GM19025 (cell line): ENCODE measurements around the gene ZNRF3.
"Not testable (repeated sequence)": the region's sequence is repeated elsewhere in the genome, so short reads cannot be mapped to it uniquely, and the experiment has no call there.

Experiments
- ATAC-seq: cut with Tn5 transposase; IDR thresholded peaks from one replicate; pipeline ENCODE4 v1.9.1; 2021; ENCODE audit warnings: mild to moderate bottlenecking, low read depth, moderate library complexity; ENCODE audit not compliant: unreplicated experiment

Gene ZNRF3

DNA sequence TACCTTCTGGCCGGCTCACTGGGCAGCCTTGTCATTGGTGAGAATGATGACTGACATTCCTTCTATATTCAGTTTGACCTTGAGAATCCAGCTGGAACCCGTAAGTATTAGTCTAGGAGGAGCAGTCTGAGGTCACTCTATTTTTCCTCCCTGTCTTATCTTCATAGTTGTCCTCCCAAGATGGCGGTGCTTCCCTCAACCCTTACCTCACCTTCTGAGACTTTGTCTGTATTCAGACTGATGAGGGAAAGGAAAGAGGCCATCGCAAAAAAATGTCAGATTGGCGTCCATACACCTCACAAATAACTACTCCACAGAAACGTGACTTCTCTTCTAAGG is 195.5 kb downstream of the ZNRF3 start:
- no peak for ATAC-seq

DNA sequence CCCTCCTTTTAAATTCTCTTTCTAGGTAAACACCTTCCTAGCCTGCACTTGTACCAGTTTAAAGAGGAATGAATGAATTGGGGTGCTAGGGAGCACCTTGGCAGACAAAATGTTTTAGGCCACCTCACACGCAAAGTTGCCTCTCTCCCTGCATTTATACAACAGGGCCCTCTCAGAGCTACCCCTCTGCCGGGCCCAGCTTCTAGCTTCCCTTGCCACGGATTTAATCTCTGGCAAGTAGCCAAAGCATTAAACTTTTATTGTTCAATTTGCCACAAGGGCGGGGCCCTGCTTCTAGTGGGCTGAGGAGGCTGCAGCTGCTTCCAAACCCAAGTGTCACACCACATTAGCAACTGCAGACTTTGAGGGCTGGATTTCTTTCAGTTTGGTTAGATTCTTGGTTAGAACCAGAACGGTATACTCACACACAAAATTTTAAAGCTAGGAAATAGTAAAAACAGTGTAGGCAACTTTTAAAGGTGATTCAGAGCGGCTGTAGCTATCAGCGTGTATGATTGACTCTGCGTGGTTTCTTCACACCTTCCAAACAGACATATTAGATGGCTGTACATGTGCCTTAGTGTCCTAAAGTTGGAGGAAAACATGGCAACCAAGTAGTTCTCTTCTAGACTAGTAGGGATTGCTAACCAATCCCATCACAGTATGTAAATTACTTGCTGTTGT is 196.0 kb downstream of the ZNRF3 start:
- ATAC-seq = no peak

DNA sequence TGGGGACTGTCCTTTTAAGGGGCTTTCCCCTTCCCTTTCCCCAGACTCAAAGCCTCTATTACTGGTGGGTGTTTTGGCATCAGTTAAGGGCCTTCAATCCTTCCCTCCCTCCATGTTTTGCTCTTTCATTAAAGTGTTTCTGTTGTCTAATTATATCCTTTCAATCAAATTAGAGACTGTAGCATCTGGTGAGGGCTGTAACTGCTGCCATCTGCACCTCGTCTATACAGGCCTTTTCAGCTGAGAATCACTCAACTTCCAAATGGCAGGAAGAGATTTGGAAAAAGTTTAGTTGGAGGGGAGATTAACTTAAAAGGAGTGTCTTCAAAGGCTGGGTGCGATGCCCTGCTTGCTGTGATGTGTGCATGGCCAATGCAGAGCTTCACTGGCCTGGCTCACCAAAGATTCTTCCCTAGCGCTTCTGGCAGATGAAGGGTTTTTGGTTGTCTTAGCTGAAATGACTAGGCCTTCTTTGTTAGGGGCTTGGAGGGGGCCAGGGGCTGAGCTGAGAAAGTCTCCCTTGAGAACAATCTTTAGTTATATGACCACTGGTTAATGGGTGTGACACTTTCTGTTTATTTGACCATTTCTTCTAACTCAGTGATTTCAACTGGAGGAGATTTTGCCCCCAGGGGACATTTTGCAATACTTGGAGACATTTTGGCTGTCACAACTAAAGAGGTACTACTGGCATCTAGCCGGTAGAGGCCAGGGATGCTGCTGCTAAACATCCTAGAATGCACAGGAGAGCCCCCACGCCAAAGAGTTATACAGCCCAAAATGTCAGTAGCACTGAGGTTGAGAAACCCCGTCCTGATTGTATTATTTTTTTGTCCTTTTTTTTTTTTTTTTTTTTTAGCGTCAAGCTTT is 197.0 kb downstream of the ZNRF3 start:
- no peak for ATAC-seq

DNA sequence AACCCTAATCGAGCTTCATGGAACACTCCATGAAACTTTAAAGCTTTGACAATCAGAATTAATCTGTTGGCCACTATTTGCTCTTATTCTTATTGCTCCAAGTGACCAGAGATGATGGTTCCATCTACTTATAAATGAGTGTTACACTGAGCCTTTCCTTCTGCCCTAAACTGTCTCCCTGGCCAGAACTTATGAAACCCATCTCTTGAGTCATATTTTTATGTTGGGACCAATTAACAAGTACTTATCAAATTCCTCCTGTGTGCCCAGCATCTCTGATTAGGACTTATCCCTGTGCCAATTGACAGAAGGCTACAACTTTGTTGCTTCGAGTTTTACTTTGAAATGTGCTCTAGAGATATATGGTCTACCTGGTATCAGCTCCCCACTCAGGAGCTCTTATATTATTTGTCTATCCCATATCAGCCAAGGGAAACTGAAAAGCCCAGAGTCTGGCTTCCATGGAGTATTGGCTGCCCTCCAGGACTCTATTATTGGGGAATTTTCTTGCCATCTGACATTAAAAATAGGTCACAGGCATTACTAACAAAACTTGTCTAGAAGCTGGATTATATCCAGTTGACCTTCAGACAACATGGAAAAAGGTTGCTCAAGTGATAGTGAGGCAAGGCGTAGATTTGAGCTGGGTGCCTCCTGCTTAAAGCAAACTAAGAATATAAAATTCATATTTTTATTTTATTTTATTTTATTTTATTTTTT is 198.3 kb downstream of the ZNRF3 start:
- ATAC-seq = no peak

DNA sequence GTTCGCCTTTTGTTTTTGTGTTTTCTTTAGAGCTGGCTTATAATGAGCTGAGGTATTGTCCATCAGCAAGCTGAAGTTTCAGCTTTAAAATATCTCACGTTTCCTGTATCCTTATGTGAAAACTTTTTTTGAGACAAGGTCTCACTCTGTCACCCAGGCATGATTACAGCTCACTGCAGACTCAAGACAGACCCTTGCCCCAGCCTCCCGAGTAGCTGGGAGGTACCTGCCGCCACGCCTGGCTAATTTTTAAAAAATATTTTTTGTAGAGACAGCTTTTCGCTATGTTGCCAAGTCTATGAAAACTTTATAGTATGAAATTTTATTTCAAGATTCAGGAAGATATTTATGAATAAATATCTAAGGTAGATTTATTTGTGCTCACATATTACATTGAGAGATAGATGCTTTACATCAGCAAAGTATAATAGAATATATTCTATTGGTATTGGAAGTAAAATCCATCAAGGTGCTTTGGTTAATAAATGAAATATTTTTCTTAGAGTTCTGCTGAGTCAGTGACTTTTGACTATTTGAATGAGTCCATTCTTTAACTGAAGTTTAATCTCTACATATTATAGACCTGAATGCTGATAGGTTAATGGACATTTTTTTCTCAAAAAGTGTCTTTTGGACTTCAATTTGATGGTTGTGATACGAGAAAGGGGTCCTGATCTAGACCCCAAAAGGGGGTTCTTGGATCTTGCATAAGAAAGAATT is 199.6 kb downstream of the ZNRF3 start:
- ATAC-seq = no peak

DNA sequence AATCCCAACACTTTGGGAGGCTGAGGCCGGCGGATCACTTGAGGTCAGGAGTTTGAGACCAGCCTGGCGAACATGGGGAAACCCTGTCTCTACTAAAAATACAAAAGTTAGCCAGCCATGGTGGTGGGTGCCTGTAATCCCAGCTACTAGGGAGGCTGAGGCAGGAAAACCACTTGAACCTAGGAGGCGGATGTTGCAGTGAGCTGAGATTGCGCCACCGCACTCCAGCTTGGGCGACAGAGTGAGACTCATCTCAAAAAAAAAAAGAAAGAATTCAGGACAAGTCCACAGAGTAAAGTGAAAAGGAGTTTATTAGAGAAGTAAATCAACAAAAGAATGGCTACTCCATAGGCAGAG is 200.2 kb downstream of the ZNRF3 start:
- ATAC-seq = not testable (repeated sequence)

DNA sequence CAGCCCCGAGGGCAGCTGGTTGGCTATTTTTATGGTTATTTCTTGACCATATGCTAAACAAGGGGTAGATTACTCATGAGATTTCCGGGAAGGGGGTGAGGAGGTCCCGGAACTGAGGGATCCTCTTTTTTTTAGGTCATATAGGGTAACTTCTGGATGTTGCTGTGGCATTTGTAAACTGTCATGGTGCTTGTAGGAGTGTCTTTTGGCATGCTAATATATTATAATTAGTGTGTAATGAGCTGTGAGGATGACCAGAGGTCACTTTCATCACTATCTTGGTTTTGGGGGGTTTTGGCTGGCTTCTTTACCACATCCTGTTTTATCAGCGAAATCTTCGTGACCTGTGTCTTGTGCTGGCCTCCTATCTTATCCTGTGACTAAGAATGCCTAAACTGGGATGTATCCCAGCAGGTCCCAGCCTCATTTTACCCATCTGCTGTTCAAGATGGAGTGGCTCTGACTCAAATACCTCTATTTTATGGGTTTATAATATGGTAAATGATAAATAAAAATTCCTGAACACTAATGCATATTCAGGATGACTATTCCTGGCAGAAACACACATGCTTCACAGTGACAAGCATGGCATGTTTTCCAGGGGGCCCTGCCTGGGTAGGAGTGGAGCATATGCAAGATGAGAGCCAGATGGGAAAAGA is 200.7 kb downstream of the ZNRF3 start:
- no peak for ATAC-seq

DNA sequence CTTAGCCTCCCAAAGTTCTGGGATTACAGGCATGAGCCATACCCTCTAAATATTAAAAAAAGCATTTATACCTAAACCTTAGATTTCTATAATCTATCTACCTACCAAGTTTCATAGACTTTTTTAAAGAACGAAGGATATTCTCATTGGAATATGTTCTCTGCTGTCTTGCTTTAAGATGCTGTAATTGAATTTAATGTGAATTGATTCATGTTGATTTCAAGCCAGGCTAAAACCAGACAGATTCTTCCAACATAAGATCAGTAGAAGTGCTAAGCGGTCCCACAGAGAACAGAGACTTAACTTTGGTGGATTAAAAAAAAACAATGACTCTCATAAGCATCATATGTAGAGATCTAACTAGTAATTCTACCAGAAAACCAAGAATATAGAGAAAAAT is 203.6 kb downstream of the ZNRF3 start:
- ATAC-seq = no peak

DNA sequence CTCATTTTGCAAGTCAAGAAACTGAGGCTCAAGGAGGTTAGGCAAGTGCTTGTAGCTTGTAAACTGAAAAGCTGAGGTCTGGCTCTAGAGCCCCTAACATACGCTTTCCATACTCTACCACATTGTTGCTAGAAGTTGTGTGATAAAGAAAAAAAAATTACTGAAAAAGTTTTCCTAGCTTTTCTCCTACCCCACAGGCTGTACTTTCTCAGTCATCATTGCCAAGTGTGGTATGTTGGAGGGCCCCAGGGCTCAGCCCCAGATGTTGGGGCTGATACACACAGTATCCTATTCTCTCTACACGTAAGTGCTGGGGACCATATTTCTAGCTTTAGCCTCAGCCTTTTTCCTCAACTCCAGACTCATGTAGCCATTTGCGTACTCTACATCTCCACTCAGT is 205.4 kb downstream of the ZNRF3 start:
- no peak for ATAC-seq

DNA sequence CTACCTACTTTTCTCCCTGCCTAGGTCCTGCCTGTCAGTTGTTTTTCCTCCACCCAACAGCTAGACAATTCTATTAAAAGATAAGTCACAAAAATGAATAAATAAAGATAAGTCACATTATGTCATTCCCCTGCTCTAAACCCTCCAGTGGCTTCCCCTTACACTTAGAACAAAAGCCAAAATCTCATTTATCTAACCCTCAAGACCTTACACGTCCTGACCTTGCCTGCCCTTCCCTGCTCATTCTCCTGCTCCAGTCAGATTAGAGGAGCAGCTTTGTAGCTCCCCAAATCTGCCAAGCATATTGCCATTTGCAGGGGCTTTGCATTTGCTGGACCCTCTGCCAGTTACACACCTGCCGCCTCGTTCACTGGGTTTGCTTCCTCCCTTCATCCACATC is 206.1 kb downstream of the ZNRF3 start:
- ATAC-seq = no peak

DNA sequence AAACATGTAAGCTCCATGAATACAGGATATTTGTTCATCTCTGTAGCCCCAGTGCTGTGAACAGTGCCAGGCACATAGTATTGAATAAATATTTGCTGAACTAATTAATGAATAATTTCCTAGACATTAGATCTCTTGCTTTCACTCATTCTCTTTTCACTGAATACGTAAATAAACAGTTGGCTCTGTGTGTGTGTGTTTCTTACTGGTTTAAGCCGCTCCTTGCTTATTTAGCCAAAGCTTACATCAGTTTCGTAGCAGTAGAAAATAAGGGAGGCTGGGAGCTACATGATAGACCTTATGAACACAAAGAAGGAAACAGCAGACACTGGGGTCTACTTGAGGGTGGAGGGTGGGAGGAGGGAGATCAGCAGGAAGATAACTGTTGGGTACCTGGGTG is 206.7 kb downstream of the ZNRF3 start:
- ATAC-seq = no peak

DNA sequence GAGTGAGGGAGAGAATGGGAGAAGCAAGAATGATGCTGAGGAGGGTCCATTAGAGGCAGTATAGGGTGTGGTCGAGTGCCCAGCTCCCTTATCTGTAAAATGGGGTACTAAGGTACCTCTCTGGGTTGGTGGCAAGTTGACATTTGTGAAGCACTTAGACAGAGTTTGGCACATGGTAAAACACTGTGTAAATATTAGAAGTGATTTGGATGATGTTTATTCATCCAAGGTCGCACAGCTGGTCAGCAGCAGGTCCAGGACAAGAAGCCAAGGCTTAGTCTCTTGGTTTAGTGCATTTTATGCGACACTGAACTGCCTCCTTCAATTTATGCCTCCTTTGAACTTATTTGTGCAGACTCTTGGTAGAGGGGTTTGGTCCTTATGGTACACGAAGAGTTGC is 208.9 kb downstream of the ZNRF3 start:
- no peak for ATAC-seq

DNA sequence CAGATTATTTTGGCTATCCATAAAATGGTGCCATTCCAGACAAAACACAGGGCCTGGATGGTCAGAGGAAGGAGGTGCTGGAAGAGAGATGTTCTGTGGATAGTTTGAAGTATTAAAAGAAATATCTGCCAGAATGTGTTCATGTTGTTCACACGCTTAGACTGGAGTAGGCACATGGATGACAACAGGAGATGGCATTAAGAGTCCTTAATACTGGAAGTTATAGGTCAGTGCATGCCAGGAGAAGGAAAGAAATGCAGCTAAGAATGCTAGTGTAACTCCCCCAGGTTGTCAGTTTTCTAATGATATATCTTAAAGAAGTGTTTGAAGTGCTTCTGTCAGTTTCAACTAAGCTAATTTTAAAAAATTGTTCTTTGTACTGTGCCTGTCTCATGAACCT is 209.7 kb downstream of the ZNRF3 start:
- ATAC-seq = no peak

DNA sequence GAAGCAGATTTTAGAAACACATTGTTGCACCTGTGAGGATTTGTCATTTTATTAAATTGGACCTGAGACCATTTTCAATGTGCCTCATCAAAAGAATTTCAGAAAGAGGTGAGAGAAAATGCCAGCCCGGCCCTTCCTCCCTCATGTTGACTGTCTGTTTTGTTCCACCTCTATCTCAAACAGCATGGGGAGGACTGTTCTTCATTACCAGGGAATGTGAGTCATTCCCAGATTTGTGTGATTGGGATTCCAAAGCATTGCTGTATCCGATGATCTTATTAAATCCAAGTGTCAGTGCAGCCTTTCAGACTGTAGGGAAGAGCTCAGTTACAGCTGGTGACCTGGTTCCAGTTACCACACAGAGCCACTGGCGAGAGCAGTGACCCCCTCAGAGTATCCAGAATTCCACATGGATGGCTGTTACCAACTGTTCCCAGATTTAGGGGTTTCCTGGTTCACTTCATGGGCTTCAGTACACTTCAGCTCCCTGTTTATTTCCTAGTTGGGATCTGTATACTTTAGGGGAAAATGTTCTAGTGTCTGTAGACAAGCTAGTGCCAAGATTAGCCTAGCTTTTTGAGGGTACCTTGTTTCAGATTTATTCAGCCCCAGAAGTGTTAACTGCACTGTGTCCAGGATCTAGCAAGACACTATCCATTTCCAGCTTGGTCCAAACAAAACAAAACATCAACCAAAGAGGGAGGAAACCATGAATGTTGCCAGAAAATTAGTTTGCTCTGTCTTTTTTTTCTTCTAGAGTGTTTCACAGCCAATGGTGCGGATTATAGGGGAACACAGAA is 210.3 kb downstream of the ZNRF3 start:
- ATAC-seq = no peak

DNA sequence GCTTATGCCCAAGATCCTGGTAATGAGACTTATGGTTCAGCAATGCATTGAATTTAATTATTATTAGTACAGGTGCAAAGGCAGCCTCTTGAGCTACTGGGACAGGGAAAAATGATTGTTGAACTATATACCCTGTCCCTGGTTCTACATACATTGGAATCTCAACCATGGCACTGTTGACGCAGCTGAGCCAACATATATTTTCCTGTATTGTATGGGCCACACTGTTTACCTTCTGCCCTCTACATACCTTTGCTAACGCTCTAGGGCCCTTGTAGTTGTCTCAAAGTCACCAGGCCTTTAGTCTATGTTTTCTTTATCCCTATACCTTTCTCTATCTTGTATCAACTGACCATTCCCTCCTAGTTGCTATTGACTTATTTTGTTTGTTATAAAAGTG is 212.1 kb downstream of the ZNRF3 start:
- no peak for ATAC-seq

DNA sequence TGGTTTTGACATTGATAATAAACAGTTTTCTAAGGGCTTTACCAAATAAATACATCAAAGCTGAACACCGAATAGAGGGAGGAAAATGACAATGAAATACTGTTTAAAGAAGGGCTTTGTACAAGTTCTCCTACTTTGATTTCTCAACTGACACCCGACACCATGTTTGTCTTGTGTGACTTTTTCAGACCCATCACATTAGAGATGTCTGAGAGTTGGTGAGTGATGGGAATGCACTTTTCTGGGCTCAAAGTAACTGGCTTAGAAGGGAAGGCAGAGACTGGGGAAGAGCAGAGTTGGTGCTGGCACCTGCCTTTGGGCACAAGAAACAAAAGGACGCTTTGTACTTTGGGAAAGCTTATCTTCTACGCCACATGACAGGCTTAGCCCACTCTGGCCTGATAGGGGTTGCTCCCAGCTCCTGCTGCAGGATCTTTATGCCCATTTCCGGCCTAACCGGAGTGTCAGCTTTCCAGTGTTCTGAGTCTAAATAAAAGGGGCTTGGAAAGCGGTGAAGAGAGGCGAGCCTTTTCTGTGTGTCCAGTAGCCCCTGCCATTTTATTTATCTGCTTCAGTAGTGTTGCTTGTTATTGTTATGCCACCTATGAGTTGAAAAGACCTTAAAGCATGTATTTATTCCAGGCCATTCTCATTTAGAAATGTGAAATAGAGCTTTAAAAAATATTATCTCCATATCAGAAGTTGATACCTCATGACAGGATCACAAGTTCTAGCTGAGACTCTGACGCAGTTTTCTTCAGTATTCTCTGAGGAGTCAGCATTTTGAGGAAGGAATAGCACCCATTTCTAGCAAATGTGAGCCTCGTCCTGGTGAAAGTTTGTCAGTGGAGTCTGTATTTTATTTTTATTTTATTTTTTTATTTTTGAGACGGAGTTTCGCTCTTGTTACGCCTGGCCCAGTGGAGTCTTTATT is 213.6 kb downstream of the ZNRF3 start:
- no peak for ATAC-seq

DNA sequence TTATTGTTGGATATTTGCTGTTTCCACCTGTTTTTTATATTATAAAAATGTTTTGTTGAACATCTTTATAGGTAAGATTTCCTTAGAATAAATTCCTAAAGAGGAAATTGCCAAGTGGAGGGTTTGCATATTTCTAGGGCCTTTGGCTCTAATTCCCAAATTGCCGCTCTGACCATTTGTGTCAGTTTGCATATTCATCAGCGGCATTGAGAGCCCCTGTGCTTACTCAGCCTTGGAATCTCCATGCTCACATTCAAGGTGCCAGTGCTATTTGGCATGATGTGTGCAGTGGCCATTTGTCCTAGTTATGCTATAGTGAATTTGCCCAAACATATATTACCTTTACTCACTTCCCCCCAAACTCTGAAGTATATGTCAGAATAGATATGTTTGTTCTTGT is 214.9 kb downstream of the ZNRF3 start:
- no peak for ATAC-seq

DNA sequence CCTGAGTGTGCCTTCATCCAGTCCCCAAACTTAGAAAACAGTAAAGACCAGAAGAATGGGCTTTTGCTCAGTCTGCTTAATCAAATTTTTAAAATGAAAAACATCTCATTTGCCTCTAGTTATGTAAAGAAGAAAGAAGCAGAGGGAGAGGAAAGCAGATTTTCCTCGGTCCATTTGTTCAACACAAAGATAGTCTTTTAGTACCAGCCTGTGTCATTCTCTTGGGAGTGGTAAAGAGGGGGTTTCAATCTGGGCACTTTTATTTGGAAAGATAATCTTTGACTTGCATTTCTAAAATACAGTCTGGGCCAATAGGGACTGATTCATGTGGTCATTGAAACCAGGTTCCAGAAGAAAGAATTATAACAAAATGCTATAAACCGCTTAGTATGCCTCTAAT is 218.9 kb downstream of the ZNRF3 start:
- ATAC-seq = no peak

DNA sequence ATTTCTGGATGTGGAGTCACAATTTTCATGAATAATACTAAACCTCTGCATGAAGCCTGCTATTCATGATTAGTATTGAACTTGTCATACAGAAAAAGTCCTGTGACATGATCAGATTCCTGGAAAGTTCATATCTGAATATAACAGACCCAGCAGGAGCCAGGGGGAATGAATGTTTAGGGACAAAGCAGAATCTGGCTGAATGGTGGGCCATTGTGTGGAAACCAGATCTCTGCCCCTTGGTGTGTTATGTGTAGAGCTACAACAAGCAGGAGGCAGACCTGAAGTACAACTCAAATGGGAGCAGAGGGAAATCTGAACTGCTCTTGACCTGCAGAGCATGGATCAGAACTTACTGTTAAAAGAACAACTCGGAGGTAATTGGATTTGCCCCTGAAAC is 219.7 kb downstream of the ZNRF3 start:
- no peak for ATAC-seq
